GM18519 (cell line): ENCODE data around the gene ANKRD20A1.
"Not testable (repeated sequence)": the region's sequence is repeated elsewhere in the genome, so short reads cannot be mapped to it uniquely, and the experiment has no call there.

Experiments
- ATAC-seq: cut with Tn5 transposase; IDR thresholded peaks from one replicate; pipeline ENCODE4 v1.9.1; 2021; ENCODE audit warnings: mild to moderate bottlenecking, moderate library complexity; ENCODE audit not compliant: unreplicated experiment, low FRiP score

Gene ANKRD20A1

DNA sequence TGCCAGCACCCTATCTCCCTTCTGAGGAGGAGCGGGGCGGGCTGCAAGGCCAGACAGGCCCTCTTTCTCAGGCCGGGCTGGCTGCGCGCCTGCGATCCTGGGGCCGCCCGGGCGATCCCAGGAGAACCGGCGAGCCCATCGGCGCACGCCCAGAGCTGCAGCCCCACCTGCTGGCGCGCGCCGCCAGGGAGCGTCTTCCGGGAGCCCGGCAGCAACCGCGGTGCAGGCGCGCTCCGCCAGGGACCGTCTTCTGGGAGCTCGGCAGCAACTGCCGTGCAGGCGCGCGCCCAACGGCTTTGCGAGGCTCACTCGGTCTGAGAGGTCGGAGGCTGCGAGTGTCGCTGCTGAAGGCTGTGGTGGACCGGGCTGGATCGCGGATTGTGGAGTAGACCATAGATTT lies at the start of gene ANKRD20A1:
TSS of gene ANKRD20A1 (plus strand) at position 61 of the 400 bp plus-strand sequence. CDS start 496 bp downstream, outside the sequence.
- ATAC-seq, result not testable (repeated sequence)

DNA sequence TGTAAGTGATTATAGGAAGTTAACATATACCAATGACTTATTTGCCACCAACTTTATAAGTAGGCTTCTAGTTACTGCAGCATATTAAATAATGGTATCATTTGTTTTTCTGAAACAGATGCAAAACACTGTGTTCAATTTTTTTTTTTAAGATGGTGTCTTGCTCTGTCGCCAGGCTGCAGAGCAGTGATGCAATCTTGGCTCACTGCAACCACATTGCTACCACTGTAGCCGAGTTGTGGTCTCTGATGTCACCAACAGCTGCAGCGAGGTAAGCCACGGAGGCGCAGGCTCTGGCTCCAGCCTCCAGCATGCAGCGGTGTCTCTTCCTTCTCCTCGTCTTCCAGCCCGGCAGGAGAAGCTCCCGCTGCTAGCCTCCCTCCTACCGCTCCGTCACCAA lies 26.6 kb upstream of the ANKRD20A1 start:
- not testable (repeated sequence) for ATAC-seq
